Hepatocyte (in vitro differentiated cells): ENCODE data around the gene IZUMO3. TPM values are rescaled to one million over a fixed set of nuclear protein-coding genes. Genes with fewer than 3 reads are reported as not detected.
"Not testable (repeated sequence)": the region's sequence is repeated elsewhere in the genome, so short reads cannot be mapped to it uniquely, and the experiment has no call there.

Experiments used
- DNase-seq: peaks from one replicate; pipeline ENCODE4 v3.0.0-alpha.2; 2016; ENCODE audit warnings: low spot score
- H2AFZ ChIP-seq: fragments of 200-600 bp; sonication (generic); 2 replicates; pipeline ENCODE4 v1.6.0; 2016; ENCODE audit warnings: antibody characterized with exemption, mild to moderate bottlenecking
- H3K27ac ChIP-seq: fragments of 200-600 bp; sonication (generic); 2 replicates; pipeline ENCODE4 v1.5.1; 2016; ENCODE audit warnings: mild to moderate bottlenecking
- H3K27me3 ChIP-seq: fragments of 200-600 bp; sonication (generic); 2 replicates; pipeline ENCODE4 v1.6.1; 2016
- H3K36me3 ChIP-seq: fragments of 200-600 bp; sonication (generic); replicated peaks from 2 replicates; pipeline ENCODE4 v1.5.1; 2016; ENCODE audit warnings: low read depth; ENCODE audit not compliant: insufficient read depth
- H3K4me1 ChIP-seq: fragments of 200-600 bp; sonication (generic); 2 replicates; pipeline ENCODE4 v1.5.1; 2016; ENCODE audit warnings: mild to moderate bottlenecking, moderate library complexity; ENCODE audit not compliant: insufficient read depth
- H3K4me2 ChIP-seq: fragments of 200-600 bp; sonication (generic); 2 replicates; pipeline ENCODE4 v1.6.0; 2016
- H3K4me3 ChIP-seq: fragments of 200-600 bp; sonication (generic); 2 replicates; pipeline ENCODE4 v1.5.1; 2016; ENCODE audit warnings: mild to moderate bottlenecking
- H3K79me2 ChIP-seq: fragments of 200-600 bp; sonication (generic); 2 replicates; pipeline ENCODE4 v1.6.0; 2017; ENCODE audit warnings: mild to moderate bottlenecking
- H3K9me2 ChIP-seq: fragments of 200-600 bp; sonication (generic); replicated peaks from 2 replicates; pipeline ENCODE4 v1.6.0; 2017; ENCODE audit warnings: mild to moderate bottlenecking; ENCODE audit not compliant: insufficient read depth
- H3K9me3 ChIP-seq: fragments of 200-600 bp; sonication (generic); 2 replicates; pipeline ENCODE4 v1.5.1; 2016; ENCODE audit warnings: low read depth, mild to moderate bottlenecking
- H4K20me1 ChIP-seq: fragments of 200-600 bp; sonication (generic); 2 replicates; pipeline ENCODE4 v1.6.0; 2016; ENCODE audit warnings: mild to moderate bottlenecking; ENCODE audit not compliant: insufficient read depth, poor library complexity, severe bottlenecking
- EZH2 ChIP-seq: fragments of 200-600 bp; sonication (generic); IDR thresholded peaks from 2 replicates; pipeline ENCODE4 v1.6.1; 2016; ENCODE audit warnings: antibody characterized with exemption, mild to moderate bottlenecking, borderline replicate concordance
- EZH2phosphoT487 ChIP-seq: fragments of 200-600 bp; sonication (generic); IDR thresholded peaks from one replicate; pipeline ENCODE4 v1.6.1; 2018; ENCODE audit warnings: antibody characterized with exemption, mild to moderate bottlenecking, low read depth, moderate library complexity; ENCODE audit not compliant: unreplicated experiment, severe bottlenecking
- WGBS: methylation state at CpG from one replicate; pipeline ENCODE4 v1.1.6; 2016; ENCODE audit warnings: low lambda C conversion rate; ENCODE audit errors: missing lambda C conversion rate; 5-methylcytosine and 5-hydroxymethylcytosine counted together
- polyA plus RNA-seq: library from polyadenylated mRNA; unstranded; fragments of >200 nt; fragmentation: Nextera tagmentation; extraction: Ambion mirVana; gene quantifications from 2 replicates; pipeline ENCODE4 v1.2.1, GENCODE V29; 2016
- total RNA-seq: library from RNA; depleted of rRNA; stranded (reverse); fragments of >200 nt; gene quantifications from 2 replicates; pipeline ENCODE4 v1.2.3, GENCODE V29; 2014
- TF ChIP-seq, protein P1 (sequence below): fragments of 200-600 bp; sonication (generic); IDR thresholded peaks from 2 replicates; pipeline ENCODE4 v1.5.1; 2016; ENCODE audit warnings: antibody characterized with exemption, mild to moderate bottlenecking; ENCODE audit not compliant: poor library complexity

Gene IZUMO3
- total and polyA plus RNA-seq, 2 experiments from 2014 or later, result not detected

DNA sequence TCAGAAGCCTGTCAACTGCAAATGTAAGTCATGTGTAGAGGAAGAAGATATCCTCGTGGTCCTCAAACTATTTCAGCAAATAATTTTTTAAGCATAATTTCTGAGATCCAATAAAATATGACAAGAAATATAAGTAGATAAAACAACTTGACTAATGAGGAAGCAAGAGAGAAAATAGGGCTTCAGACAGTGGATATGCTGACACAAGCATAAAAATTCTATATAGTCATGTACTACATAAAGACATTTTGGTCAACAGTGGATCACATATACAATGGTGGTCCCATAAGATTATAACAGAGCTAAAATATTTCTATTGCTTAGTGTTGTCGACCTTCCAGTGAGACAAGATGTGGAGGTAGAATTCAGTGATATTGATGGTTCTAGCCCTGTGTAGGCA, 42.2 kb upstream of the IZUMO3 start:
- H3K36me3 ChIP-seq, result no peaks in the 10 kb centered on the region
- no peak overlapping the region for H3K4me3 ChIP-seq
- H3K4me1 ChIP-seq, result no peaks in the 10 kb centered on the region
- 66% methylated on average over 2 of the region's 2 CpGs for WGBS
- H3K27ac ChIP-seq, result no peak overlapping the region
- no peaks in the 10 kb centered on the region for H3K9me3 ChIP-seq
- H2AFZ ChIP-seq, result no peak overlapping the region
- H3K79me2 ChIP-seq, result no peaks in the 10 kb centered on the region
- DNase-seq, result no peak
- H3K27me3 ChIP-seq, result no peaks in the 10 kb centered on the region
- H4K20me1 ChIP-seq, result no peaks in the 10 kb centered on the region
- TF ChIP-seq EZH2 (no peak), EZH2phosphoT487 (no peak)
- TF ChIP-seq, protein P1, sequence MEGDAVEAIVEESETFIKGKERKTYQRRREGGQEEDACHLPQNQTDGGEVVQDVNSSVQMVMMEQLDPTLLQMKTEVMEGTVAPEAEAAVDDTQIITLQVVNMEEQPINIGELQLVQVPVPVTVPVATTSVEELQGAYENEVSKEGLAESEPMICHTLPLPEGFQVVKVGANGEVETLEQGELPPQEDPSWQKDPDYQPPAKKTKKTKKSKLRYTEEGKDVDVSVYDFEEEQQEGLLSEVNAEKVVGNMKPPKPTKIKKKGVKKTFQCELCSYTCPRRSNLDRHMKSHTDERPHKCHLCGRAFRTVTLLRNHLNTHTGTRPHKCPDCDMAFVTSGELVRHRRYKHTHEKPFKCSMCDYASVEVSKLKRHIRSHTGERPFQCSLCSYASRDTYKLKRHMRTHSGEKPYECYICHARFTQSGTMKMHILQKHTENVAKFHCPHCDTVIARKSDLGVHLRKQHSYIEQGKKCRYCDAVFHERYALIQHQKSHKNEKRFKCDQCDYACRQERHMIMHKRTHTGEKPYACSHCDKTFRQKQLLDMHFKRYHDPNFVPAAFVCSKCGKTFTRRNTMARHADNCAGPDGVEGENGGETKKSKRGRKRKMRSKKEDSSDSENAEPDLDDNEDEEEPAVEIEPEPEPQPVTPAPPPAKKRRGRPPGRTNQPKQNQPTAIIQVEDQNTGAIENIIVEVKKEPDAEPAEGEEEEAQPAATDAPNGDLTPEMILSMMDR, result no peak
- H3K4me2 ChIP-seq, result no peak overlapping the region
- no peaks in the 10 kb centered on the region for H3K9me2 ChIP-seq

DNA sequence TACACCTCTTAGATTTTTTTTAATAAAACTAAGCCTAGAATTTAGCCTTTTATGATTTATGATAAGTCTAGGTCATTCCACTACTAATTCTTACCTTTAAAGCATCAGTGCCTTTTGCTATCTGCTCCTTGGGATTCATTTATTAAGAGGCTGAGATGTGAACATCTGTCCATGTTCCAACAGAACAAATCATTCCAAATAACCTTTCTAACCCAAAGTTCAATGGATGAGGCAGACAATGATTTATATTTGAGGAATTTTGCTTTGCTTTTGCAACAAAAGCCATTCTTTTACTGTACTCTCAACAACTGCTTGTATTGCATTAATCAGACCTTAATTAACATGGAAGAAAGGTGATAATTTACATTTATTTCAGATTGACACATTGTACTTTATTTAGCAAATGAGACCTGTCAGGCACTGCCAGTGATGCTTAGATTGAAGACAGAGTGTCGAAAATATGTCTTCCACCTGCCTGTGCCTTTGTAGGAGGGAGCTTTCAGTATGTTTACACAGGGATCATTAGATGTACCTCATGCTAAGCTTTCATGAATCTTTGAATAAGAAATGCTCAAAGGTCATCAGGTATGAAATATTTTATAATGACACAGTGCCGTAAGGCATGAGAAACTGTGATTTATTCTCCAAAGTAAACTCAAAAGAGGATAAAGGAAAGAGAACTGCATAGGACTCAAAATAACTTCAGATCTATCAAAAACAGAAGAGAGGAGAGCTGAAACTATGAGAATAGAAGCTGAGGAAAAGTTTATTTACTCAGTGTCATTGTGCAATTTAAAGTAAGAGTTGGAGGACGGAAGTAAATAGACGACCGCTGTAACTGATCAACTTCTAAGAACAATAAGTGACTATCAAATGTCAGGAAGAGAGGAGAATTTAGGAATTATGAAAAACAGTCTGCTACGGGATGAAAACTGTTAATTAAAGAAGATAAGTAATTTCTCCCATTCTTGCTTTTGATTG, 36.7 kb upstream of the IZUMO3 start:
- Histone ChIP-seq H3K79me2 (no peaks in the 10 kb centered on the region), H2AFZ (no peak overlapping the region), H3K4me3 (no peak overlapping the region), H3K9me3 (no peaks in the 10 kb centered on the region), H3K4me2 (peak overlapping the region; percentile 44), H3K4me1 (no peaks in the 10 kb centered on the region), H3K9me2 (no peaks in the 10 kb centered on the region), H3K27me3 (no peaks in the 10 kb centered on the region), H3K36me3 (no peaks in the 10 kb centered on the region), H3K27ac (no peak overlapping the region), H4K20me1 (no peaks in the 10 kb centered on the region)
- no peak for TF ChIP-seq EZH2
- no peak for TF ChIP-seq EZH2phosphoT487
- TF ChIP-seq, protein P1, result no peak
- WGBS, result 55% methylated on average over 6 of the region's 6 CpGs
- DNase-seq, result no peak

DNA sequence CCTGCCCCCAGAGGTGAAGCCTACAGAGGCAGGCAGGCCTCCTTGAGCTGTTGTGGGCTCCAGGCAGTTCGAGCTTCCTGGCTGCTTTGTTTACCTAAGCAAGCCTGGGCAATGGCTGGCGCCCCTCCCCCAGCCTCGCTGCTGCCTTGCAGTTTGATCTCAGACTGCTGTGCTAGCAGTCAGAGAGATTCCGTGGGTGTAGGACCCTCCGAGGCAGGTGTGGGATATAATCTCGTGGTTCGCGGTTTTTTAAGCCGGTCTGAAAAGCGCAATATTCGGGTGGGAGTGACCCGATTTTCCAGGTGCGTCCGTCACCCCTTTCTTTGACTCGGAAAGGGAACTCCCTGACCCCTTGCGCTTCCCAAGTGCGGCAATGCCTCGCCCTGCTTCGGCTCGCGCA, 34.3 kb upstream of the IZUMO3 start:
- H3K27ac ChIP-seq, H3K36me3 ChIP-seq, H4K20me1 ChIP-seq, H3K4me1 ChIP-seq, H3K4me3 ChIP-seq, H3K9me2 ChIP-seq, H3K79me2 ChIP-seq, H3K4me2 ChIP-seq, H3K9me3 ChIP-seq, DNase-seq, H2AFZ ChIP-seq, H3K27me3 ChIP-seq: not testable (repeated sequence)
- 62% methylated on average over 21 of the region's 21 CpGs for WGBS

DNA sequence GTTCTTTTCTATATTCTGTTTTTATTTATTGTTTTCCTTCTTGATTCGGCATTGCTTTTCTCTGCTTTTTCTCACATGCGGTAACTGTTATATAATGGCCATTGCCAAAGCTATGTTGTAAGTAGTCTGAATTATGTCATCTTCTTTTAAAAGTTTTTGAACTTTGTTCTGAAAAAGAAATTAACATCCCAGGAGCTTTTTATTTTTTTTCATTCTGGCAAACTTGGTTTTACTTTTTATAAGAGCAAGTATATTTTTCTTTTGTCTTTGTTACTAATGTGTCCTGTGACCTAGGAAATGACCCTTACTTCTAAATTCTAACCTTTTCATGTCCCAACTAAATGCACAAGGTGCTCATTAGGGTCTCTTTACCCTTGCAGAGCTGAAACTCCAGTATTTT, 26.7 kb upstream of the IZUMO3 start:
- H3K4me3 ChIP-seq, result no peak overlapping the region
- no peak overlapping the region for H3K4me2 ChIP-seq
- no peaks in the 10 kb centered on the region for H3K9me2 ChIP-seq
- H3K27ac ChIP-seq, result no peak overlapping the region
- no peak overlapping the region for H2AFZ ChIP-seq
- no peak for TF ChIP-seq EZH2
- TF ChIP-seq, protein P1, result no peak
- no peak for DNase-seq
- H4K20me1 ChIP-seq, result no peaks in the 10 kb centered on the region
- 93% methylated on average over 2 of the region's 2 CpGs for WGBS
- no peaks in the 10 kb centered on the region for H3K9me3 ChIP-seq
- H3K4me1 ChIP-seq, result no peaks in the 10 kb centered on the region
- H3K27me3 ChIP-seq, result no peaks in the 10 kb centered on the region
- no peaks in the 10 kb centered on the region for H3K36me3 ChIP-seq
- H3K79me2 ChIP-seq, result no peaks in the 10 kb centered on the region
